Esophagus squamous epithelium (tissue), 5 donors: ENCODE data around the gene TINAGL1. TPM values are rescaled to one million over a fixed set of nuclear protein-coding genes. Genes with fewer than 3 reads are reported as not detected.

ENCODE experiments used
- DNase-seq: peaks from one replicate; lab custom pipeline; 2025; lab: John Stamatoyannopoulos, UW
- H3K27ac ChIP-seq, 4 donors: fragments of 200-600 bp; sonication (generic); one replicate each; pipeline ENCODE4 v1.5.1; 2016 to 2019; ENCODE audit warnings: mild to moderate bottlenecking in 1 of 4
- H3K27me3 ChIP-seq, 4 donors: fragments of 200-600 bp; sonication (generic); 1 replicate in 3 of 4; 2 replicates in 1 of 4; pipeline versions ENCODE4 v1.5.1 to v1.6.0; 2017 to 2021; ENCODE audit warnings: antibody characterized with exemption in 1 of 4
- H3K36me3 ChIP-seq, 3 donors: fragments of 200-600 bp; sonication (generic); one replicate each; pipeline ENCODE4 v1.5.1; 2016 to 2019
- H3K4me1 ChIP-seq, 3 donors: fragments of 200-600 bp; sonication (generic); one replicate each; pipeline ENCODE4 v1.5.1; 2017 to 2019
- H3K4me3 ChIP-seq, 4 donors: fragments of 200-600 bp; sonication (generic); 1 replicate in 3 of 4; 2 replicates in 1 of 4; pipeline ENCODE4 v1.5.1; 2016 to 2019; ENCODE audit warnings: mild to moderate bottlenecking in 2 of 4, moderate library complexity in 1 of 4
- H3K9me3 ChIP-seq, 3 donors: fragments of 200-600 bp; sonication (generic); one replicate each; pipeline ENCODE4 v1.5.1; 2016 to 2019
- CTCF ChIP-seq, 6 experiments: fragments of 450-650 bp in 4 of 6; fragments of 200-600 bp in 2 of 6; sonication (generic) in 2 of 6; IDR thresholded peaks; one replicate each; pipeline ENCODE4 v1.5.1; 2016 to 2019; ENCODE audit warnings: antibody characterized with exemption in 6 of 6, mild to moderate bottlenecking in 4 of 6, moderate library complexity in 4 of 6
- POLR2A ChIP-seq, 4 donors: fragments of 450-650 bp; IDR thresholded peaks; one replicate each; pipeline ENCODE4 v1.6.1; 2017; ENCODE audit warnings: antibody characterized with exemption in 4 of 4, mild to moderate bottlenecking in 4 of 4, moderate library complexity in 3 of 4
- WGBS, 2 donors: methylation state at CpG; one replicate each; pipeline ENCODE4 v1.1.5; 2018; 5-methylcytosine and 5-hydroxymethylcytosine counted together
- intact Hi-C: fragments of 100-400 bp; cut with DNase I; formaldehyde crosslinking; loops from one replicate; pipeline ENCODE4 v1.15.0; 2022
- total RNA-seq, 4 donors: library from RNA; depleted of rRNA; stranded (reverse); fragments of >200 nt; gene quantifications; one replicate each; pipeline ENCODE4 v1.1.0, GENCODE V29; 2016
- donor health status: DM: yes; HTN: yes; CAD: no.

TINAGL1 gene
- total RNA-seq, 4 donors from 2014 or later, result 24.5 to 56.4 (median 44.6) TPM

- TF ChIP-seq POLR2A (IDR thresholded peaks at IDR 0.05) (no peak), CTCF (IDR thresholded peaks at IDR 0.05) (peak; percentile 90 to 97 (median 96))
- H3K4me3 ChIP-seq, result peak overlapping the region in 1 of 4 donors; percentile 53
- DNase-seq, result peak; percentile 17
- intact Hi-C loops, result loop anchor here (5.0 to 10.0 kb wide), 3 partner anchors 124 to 364 kb away; no protein-coding TSS in a partner anchor
- no peaks in the 10 kb centered on the region for H3K36me3 ChIP-seq
- H3K27ac ChIP-seq, result peak overlapping the region in 3 of 4 donors; percentile 18 to 42 (median 30)
- peaks cover 0 to 20% (median 15%) of the 10 kb centered on the region in 3 donors for H3K4me1 ChIP-seq
- 2 to 3% methylated on average over 23 to 24 of the region's 24 CpGs for WGBS, 2 donors
- peaks cover 0 to 31% (median 0%) of the 10 kb centered on the region in 4 donors for H3K27me3 ChIP-seq
- no peaks in the 10 kb centered on the region for H3K9me3 ChIP-seq
These were observed 27.2 kb upstream of the TINAGL1 start for GRCh38 chr1:31548907-31549808.

GRCh38 chr1:31549809-31550620, 26.3 kb upstream of the TINAGL1 start:
- no peak for DNase-seq
- H3K27ac ChIP-seq, result peak overlapping the region in 3 of 4 donors; percentile 18 to 42 (median 30)
- peak overlapping the region in 1 of 4 donors; percentile 53 for H3K4me3 ChIP-seq
- peaks cover 0 to 20% (median 15%) of the 10 kb centered on the region in 3 donors for H3K4me1 ChIP-seq
- no peak for TF ChIP-seq POLR2A (IDR thresholded peaks at IDR 0.05)
- no peak for TF ChIP-seq CTCF (IDR thresholded peaks at IDR 0.05)
- no peaks in the 10 kb centered on the region for H3K36me3 ChIP-seq
- 39 to 56% methylated on average over 7 of the region's 7 CpGs for WGBS, 2 donors
- H3K9me3 ChIP-seq, result no peaks in the 10 kb centered on the region
- H3K27me3 ChIP-seq, result peaks cover 0 to 33% (median 0%) of the 10 kb centered on the region in 4 donors
- intact Hi-C loops, result loop anchor here (5.0 to 10.0 kb wide), 3 partner anchors 125 to 365 kb away; no protein-coding TSS in a partner anchor

- no peak for DNase-seq
- Histone ChIP-seq H3K9me3 (no peaks in the 10 kb centered on the region), H3K27ac (no peak overlapping the region), H3K27me3 (peaks cover 0 to 39% (median 0%) of the 10 kb centered on the region in 4 donors), H3K4me3 (no peak overlapping the region), H3K4me1 (peaks cover 0 to 20% (median 15%) of the 10 kb centered on the region in 3 donors), H3K36me3 (no peaks in the 10 kb centered on the region)
- TF ChIP-seq CTCF (IDR thresholded peaks at IDR 0.05) (no peak), POLR2A (IDR thresholded peaks at IDR 0.05) (no peak)
- intact Hi-C loops, result no loop called here
- 83 to 100% methylated on average over 1 of the region's 1 CpG for WGBS, 2 donors
These were observed 25.1 kb upstream of the TINAGL1 start for GRCh38 chr1:31551208-31551607.

GRCh38 chr1:31552489-31552888, 23.8 kb upstream of the TINAGL1 start:
- WGBS, 2 donors, result 90 to 98% methylated on average over 4 to 7 of the region's 7 CpGs
- intact Hi-C loops, result no loop called here

More at GRCh38 chr1:31552489-31552888, 23.8 kb upstream of the TINAGL1 start:
- no peak for DNase-seq
- peaks cover 0 to 20% (median 15%) of the 10 kb centered on the region in 3 donors for H3K4me1 ChIP-seq
- H3K27me3 ChIP-seq, result peaks cover 0 to 32% (median 0%) of the 10 kb centered on the region in 4 donors
- H3K9me3 ChIP-seq, result no peaks in the 10 kb centered on the region
- TF ChIP-seq CTCF (IDR thresholded peaks at IDR 0.05) (no peak), POLR2A (IDR thresholded peaks at IDR 0.05) (no peak)
- no peak overlapping the region for H3K4me3 ChIP-seq
- no peaks in the 10 kb centered on the region for H3K36me3 ChIP-seq
- no peak overlapping the region for H3K27ac ChIP-seq
